HG03066 (cell line): ENCODE measurements around the gene CPNE9.

Source experiments
- ATAC-seq: cut with Tn5 transposase; IDR thresholded peaks from one replicate; pipeline ENCODE4 v1.9.1; 2021; ENCODE audit warnings: low read depth; ENCODE audit not compliant: unreplicated experiment

The CPNE9 gene

DNA sequence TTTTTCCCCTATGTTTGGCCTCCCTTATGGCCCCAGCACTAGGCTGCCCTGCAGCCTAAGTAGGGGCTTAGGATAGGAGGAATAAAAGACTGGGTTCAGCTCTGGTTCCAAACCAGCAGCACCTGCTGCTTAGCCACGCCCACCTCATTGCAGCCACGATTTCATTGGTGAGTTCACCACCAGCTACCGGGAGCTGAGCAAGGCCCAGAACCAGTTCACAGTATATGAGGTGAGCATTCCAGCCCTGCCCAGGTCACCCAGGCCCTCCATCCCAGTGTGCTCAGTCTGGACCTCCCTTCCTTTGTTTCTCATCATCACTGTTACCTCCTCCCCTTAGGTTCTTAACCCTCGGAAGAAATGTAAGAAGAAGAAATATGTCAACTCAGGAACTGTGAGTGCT, 11.5 kb downstream of the CPNE9 start:
- no peak for ATAC-seq

- ATAC-seq = no peak
Measured at GRCh38 chr3:9715764-9716437, 12.3 kb downstream of the CPNE9 start.

DNA sequence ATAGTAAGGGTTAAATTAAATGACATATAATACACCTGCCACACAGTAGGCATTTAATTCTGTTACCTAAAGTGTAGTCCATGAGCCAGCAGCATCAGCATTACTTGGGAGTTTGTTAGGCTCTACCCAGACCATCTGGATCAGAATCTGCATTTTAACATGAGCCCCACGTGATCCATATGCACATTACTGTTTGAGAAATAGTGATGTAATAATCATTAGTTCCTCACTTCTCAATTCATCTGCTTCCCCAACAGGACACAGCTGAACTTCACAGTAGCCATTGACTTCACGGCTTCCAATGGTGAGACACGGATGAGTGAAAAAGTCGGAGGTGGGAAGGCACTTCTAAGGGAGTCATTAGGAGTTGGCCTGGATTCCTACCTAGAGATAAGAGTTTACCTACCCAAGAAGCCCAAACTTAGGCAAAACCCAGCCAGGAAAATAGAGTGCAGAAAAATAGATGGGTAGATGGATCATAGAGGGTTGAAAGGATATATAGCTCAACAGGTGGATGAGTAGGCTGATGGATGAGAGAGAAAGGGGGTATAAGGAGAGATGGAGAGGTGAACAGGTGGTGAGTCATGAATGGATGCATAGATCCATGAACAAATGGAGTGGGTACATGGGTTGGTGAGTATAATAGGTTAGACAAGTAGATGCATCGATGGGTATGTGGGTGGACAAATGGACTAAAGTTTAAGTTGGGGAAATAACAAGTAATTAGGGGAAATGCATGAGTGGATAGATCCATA, 13.3 kb downstream of the CPNE9 start:
- ATAC-seq = no peak

DNA sequence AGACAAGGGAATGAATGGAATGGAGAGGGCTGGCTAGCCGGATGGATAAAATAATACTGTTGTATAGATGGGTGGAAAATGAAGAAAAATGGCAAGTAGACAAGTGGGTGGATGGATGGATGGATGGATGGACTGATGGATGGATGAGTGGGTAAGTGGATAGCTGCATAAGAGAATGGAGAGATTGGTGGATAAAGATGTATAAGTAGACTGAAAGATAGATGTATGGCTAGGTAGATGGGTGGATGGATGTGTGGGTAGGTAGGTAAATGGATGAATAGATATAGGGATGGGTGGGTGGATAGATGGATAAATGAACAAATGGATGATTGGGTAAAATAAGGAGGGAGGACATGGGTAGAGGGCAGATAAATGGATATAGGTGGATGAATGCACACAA, 13.9 kb downstream of the CPNE9 start:
- no peak for ATAC-seq

GRCh38 chr3:9718118-9718517, 14.5 kb downstream of the CPNE9 start:
- no peak for ATAC-seq

DNA sequence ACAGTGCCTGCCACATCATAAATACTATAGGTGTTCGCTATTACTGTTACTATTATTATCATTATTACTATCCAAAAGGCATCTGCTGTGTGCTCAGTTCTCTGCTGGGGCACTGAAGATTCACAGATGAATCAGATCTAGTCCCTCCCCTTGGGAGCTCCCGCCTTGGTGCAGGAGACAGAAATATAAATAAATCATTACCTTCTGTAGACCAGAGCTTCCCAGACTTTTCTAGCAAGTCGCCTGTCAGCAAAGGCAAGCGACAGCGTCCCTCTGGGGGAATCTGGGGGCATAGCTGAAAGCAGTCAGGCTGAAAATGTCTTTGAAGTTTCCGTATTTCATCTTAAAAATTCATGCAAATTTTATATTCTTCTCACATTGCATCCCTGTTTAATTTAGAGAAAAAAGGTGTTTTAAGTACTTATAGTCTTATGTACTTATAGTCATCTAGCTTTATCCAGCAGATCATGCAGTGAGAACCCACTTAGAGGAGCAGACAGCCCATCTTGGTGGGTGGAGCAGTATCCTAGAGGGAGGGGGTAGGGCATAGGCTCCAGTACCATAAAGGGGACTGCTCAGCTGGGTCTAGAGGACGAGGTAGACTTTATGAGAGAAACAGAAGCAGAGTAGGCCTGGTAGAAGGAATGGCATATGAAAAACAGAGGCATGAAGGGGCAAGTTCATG, 17.5 kb downstream of the CPNE9 start:
- ATAC-seq = no peak

GRCh38 chr3:9721700-9722060, 18.0 kb downstream of the CPNE9 start:
- no peak for ATAC-seq

DNA sequence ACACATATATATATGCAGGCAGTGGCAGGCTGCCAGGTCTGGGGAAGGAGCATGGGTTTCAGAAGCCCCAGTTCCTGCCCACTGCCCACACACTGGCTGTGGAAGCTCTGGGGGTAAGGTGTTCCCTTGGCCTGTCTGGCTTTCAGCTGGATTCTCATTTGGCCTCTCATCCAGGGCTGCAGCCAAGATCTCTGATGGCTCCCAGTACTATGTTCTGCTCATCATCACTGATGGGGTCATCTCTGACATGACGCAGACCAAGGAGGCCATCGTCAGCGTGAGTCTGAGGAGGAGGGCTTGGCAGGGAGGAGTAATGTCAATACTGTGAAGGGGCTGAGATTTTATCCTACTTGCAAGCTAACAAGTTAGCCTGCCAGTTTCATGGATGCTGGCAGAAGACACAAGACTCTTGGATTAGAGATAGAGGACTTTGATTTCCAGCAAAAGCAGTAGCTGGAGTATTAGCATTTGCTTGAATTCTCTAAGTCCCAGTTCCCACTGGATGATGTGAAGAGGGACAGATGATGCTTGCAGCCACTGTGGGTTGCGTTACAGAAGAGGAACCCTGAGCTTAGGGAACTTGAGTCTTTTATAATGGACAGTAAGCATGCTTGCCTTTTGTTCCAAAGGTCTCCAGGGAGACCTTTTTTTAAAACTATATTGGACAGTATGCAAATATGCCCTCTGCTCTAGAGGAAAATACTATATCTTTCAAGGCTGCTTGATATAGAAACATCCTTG, 22.3 kb downstream of the CPNE9 start:
- ATAC-seq = no peak

GRCh38 chr3:9727041-9727595, 23.5 kb downstream of the CPNE9 start:
- ATAC-seq = no peak

- ATAC-seq = no peak
Measured at GRCh38 chr3:9727743-9728142, 24.1 kb downstream of the CPNE9 start.

- ATAC-seq = no peak
Measured at GRCh38 chr3:9729419-9729818, 25.8 kb downstream of the CPNE9 start.

- ATAC-seq = peak; percentile 40
Measured at GRCh38 chr3:9730657-9731205, 27.1 kb downstream of the CPNE9 start.

DNA sequence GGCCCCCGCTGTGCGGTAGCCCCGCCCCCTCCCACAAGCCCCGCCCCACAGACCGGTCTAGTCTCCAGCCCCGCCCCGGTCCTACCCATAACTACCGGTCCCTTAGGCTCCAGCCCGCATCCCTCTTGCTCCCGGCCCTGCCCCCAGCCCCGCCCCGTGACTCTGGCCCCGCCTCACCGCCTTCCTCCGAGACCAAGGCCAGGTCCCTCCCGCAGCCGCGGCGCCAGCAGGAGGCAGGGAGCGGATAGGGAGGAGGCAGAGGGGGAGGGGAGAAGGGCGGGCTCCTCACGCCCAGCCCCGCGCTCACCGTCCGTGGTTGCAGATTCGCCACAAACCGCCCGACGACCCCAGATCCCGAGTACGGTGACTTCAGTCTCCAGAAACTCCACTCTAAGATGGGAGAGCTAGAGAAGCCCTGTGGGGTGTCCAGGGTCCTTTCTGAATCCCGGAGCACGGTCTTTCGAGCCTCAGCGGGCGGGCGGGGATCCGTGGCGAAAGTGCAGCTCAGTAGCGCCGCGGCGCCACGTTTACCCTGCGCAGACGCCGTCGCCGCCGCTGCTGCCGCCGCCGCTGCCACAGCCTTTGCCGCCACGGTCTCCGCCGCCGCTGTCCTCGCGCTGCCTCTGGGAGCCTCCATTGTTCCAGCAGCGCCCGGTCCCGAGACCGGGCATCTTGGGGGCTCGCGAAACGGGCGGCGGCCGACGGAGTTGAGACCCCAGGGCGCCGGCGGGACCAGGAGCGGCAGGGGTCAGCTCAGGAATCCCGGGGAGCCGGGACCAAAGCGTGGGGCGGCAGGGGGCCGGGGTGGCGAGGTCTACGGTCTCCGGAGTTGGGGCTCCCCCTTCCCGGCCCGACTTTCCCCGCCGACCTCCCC, 27.8 kb downstream of the CPNE9 start, which contains the start of gene BRPF1:
Gene BRPF1 (plus strand): TSS at position 530 of the 874 bp plus-strand sequence. CDS start 2,406 bp downstream, outside the sequence.
- peak; percentile 89 for ATAC-seq

DNA sequence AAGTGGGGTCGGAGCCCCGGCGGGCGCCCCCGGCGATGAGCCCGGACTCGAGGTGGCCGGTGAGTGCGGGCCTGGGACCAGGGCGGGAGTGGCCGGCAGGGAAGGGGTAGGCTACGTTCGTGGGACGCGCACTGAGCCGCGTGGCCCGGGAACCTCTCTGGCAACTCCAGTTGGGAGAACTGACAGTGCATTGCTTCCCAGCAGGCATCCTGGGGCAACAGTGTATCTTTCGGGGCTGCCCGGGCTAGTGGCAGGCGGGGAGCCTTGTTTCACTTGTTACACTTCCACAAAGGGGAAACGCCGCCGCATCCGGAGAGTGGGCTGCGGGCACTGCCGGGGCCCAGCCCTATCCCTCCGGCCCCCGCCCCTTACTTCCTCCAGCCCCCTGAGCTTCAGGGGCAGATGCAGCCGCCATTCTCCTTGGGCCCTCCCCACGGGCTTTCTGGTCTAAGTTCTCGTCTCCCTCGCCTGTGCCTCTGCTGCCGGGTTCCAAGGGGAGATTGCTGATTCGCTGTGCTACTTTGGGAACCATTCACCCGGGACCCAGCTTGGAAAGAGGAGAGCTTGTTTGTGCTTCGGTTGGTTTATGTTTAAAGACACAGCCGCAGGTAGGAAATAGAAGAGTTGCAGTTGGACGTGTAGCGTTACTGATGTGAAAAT, 28.6 kb downstream of the CPNE9 start:
- peak; percentile 2 for ATAC-seq

DNA sequence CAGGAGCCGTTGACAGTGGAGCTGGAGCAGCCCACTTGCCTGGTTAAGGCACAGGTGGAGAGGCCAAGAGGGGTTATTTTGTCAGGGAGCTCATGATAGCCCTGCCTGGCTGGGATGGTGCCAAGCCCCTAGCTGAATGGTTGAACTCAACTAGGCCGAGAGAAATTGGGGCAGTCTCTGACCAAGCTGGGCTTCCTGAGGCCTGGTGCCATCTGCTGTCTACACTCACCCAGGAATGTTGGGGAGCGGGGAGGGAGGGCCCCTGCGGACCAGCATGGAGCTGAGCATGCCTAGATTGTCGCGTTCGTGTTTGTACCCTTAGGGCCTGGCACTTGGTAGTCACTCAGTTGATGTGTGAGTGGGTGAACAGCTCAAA, 29.1 kb downstream of the CPNE9 start:
- no peak for ATAC-seq

- ATAC-seq = no peak
Measured at GRCh38 chr3:9736831-9737230, 33.2 kb downstream of the CPNE9 start.

- no peak for ATAC-seq
Measured at GRCh38 chr3:9739181-9739580, 35.5 kb downstream of the CPNE9 start.

- no peak for ATAC-seq
Measured at GRCh38 chr3:9742560-9742959, 38.9 kb downstream of the CPNE9 start.

- no peak for ATAC-seq
Measured at GRCh38 chr3:9743548-9743947, 39.9 kb downstream of the CPNE9 start.
